ENCODE results near the gene KLRG1.

KLRG1 gene

DNA sequence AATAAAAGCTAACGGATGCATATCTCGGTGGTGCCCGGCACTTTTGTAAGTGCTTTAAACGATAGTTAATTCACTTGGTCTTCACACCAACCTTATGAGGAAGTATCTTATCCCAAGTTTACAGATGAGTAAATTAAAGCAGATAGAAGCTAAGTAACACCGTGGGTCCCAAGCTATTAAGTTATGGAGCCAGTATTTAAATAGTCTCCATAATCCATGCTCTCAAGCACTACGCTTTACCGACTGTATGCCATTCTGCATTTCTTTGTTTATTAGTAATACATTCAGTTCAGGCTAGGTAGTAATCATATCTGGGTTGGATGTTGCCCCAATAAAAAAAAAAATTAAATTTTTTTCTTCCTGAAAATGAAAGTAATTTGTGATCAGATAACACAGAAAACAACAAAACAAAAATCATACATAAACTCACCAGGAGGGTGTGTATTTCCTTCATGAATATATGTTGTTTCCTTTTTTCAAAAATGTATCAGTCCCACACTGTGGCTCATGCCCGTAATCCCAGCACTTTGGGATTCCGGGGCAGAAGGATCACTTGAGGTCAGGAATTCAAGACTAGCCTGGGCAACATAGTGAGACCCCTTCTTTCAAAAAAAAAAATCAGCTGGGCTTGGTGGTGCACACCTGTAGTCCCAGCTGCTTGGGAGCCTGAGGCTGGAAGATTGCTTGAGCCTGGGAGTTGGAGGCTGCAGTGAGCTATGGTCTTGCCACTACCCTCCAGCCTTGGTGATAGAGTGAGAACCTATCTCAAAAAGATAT, 38.5 kb upstream of the KLRG1 start:
- Histone ChIP-seq H3K9me3 (ENCODE audit: insufficient read depth, low read depth, low read length) (no peaks in the 10 kb centered on the region), H4K8ac (ENCODE audit: low read depth, low read length) (no peak overlapping the region), H3K23ac (ENCODE audit: low read length) (no peak overlapping the region), H2AK5ac (ENCODE audit: low read length) (no peak overlapping the region), H3K27ac (ENCODE audit: low read depth, low read length) (no peak overlapping the region), H2AFZ (ENCODE audit: insufficient read depth, low read length, poor library complexity) (no peak overlapping the region), H2BK12ac (ENCODE audit: low read length) (no peak overlapping the region), H3K14ac (ENCODE audit: low read length) (no peak overlapping the region), H3K79me1 (ENCODE audit: low read length) (peaks cover 9% of the 10 kb centered on the region), H2BK120ac (ENCODE audit: insufficient read depth, low read length, poor library complexity) (no peak overlapping the region), H3K4me3 (ENCODE audit: low read depth, low read length) (no peak overlapping the region), H3K9ac (ENCODE audit: low read length) (no peak overlapping the region), H3K4me1 (ENCODE audit: control insufficient read depth in 1 of 2, insufficient read depth in 2 of 2, low read length in 2 of 2) (peaks cover 2 to 4% of the 10 kb centered on the region in 2 experiments), H3K18ac (ENCODE audit: low read length) (no peak overlapping the region), H3K27me3 (ENCODE audit: insufficient read depth, low read length) (no peaks in the 10 kb centered on the region), H4K12ac (ENCODE audit: low read depth, low read length) (no peak overlapping the region), H2BK5ac (ENCODE audit: low read depth, low read length, poor library complexity) (no peak overlapping the region), H3K36me3 (ENCODE audit: control insufficient read depth in 1 of 2, insufficient read depth in 2 of 2, low read length in 2 of 2) (peaks cover 0 to 2% of the 10 kb centered on the region in 2 experiments), H3K4ac (ENCODE audit: low read depth, low read length) (no peak overlapping the region), H4K91ac (ENCODE audit: low read depth, low read length) (no peak overlapping the region), H3K79me2 (ENCODE audit: control insufficient read depth, insufficient read depth, low read length, poor library complexity) (peaks cover 7% of the 10 kb centered on the region), H3K4me2 (ENCODE audit: low read length) (peak overlapping the region; percentile 93)
- no CpG with 5 or more reads among the region's 9 CpGs for WGBS (ENCODE audit: extremely low coverage, insufficient coverage, insufficient read length)
- no peak for DNase-seq

DNA sequence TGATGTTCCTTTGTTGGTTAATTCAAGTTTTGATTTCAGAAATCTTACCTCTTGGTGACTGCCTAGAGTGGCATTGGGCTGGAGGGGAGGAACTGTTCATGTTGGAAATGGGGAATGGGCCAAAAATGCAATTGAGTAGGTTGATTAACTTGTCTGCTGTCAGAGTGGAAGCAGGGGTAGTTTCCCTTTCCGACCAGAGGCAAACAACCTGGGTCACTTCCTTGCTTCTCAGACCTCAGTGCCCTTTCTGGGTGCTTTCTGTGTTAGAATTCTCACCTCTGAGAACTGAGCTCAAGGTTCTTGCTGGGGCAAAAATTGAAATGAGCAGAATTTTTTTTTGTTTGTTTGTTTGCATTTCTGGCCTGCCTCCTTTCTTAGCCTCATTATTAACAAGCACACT, 37.6 kb upstream of the KLRG1 start:
- H3K4me1 ChIP-seq (ENCODE audit: control insufficient read depth in 1 of 2, insufficient read depth in 2 of 2, low read length in 2 of 2): peaks cover 2 to 4% of the 10 kb centered on the region in 2 experiments
- H3K36me3 ChIP-seq (ENCODE audit: control insufficient read depth in 1 of 2, insufficient read depth in 2 of 2, low read length in 2 of 2): no peaks in the 10 kb centered on the region
- no peak overlapping the region for H3K4me3 ChIP-seq (ENCODE audit: low read depth, low read length)
- no peak overlapping the region for H3K9ac ChIP-seq (ENCODE audit: low read length)
- H3K9me3 ChIP-seq (ENCODE audit: insufficient read depth, low read depth, low read length): peaks cover 3% of the 10 kb centered on the region
- H4K8ac ChIP-seq (ENCODE audit: low read depth, low read length): no peak overlapping the region
- no peak overlapping the region for H2AK5ac ChIP-seq (ENCODE audit: low read length)
- H3K14ac ChIP-seq (ENCODE audit: low read length): no peak overlapping the region
- no peak overlapping the region for H4K91ac ChIP-seq (ENCODE audit: low read depth, low read length)
- no peak overlapping the region for H3K4ac ChIP-seq (ENCODE audit: low read depth, low read length)
- no peak overlapping the region for H3K18ac ChIP-seq (ENCODE audit: low read length)
- no peak overlapping the region for H2BK5ac ChIP-seq (ENCODE audit: low read depth, low read length, poor library complexity)
- H3K79me1 ChIP-seq (ENCODE audit: low read length): peaks cover 9% of the 10 kb centered on the region
- peaks cover 7% of the 10 kb centered on the region for H3K79me2 ChIP-seq (ENCODE audit: control insufficient read depth, insufficient read depth, low read length, poor library complexity)
- H2BK12ac ChIP-seq (ENCODE audit: low read length): no peak overlapping the region
- no peaks in the 10 kb centered on the region for H3K27me3 ChIP-seq (ENCODE audit: insufficient read depth, low read length)
- no peak overlapping the region for H3K27ac ChIP-seq (ENCODE audit: low read depth, low read length)
- no peak overlapping the region for H3K23ac ChIP-seq (ENCODE audit: low read length)
- H2BK120ac ChIP-seq (ENCODE audit: insufficient read depth, low read length, poor library complexity): no peak overlapping the region
- H2AFZ ChIP-seq (ENCODE audit: insufficient read depth, low read length, poor library complexity): no peak overlapping the region
- no peak overlapping the region for H4K12ac ChIP-seq (ENCODE audit: low read depth, low read length)
- DNase-seq: no peak
- no CpG with 5 or more reads among the region's 1 CpG for WGBS (ENCODE audit: extremely low coverage, insufficient coverage, insufficient read length)
- no peak overlapping the region for H3K4me2 ChIP-seq (ENCODE audit: low read length)

DNA sequence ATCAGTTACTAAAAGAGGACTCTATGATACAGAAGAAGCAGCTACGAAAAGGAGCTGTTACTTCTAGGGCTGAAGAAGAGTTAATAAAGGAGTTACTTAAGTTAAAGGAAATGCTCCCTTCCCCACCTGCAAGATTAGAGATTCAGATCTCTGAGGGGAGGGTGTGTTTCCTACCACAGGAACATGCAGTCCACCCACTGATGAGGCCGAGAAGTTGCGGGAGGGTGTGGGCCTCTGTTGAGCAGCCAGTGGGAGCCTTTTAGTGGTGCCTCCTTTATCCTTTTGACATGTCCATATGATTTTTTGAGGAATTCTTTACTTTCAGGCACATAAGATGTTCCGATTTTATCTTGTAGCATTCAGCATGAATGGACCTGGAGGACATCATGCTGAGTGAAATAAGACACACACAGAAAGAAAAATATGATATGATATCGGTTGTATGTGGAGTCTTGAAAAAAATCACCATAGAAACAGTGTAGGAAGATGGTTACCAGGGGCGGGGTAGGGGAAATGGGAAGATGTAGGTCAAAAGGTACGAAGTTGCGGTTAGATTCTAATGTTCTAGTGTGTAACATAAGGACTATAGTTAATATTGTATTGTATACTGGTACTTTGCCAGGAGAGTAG, 35.5 kb upstream of the KLRG1 start:
- Histone ChIP-seq H4K8ac (ENCODE audit: low read depth, low read length) (no peak overlapping the region), H3K9ac (ENCODE audit: low read length) (no peak overlapping the region), H2BK12ac (ENCODE audit: low read length) (no peak overlapping the region), H3K79me2 (ENCODE audit: control insufficient read depth, insufficient read depth, low read length, poor library complexity) (peaks cover 6% of the 10 kb centered on the region), H2AFZ (ENCODE audit: insufficient read depth, low read length, poor library complexity) (no peak overlapping the region), H3K9me3 (ENCODE audit: insufficient read depth, low read depth, low read length) (peaks cover 3% of the 10 kb centered on the region), H3K36me3 (ENCODE audit: control insufficient read depth in 1 of 2, insufficient read depth in 2 of 2, low read length in 2 of 2) (no peaks in the 10 kb centered on the region), H3K4me2 (ENCODE audit: low read length) (no peak overlapping the region), H4K91ac (ENCODE audit: low read depth, low read length) (no peak overlapping the region), H3K27me3 (ENCODE audit: insufficient read depth, low read length) (no peaks in the 10 kb centered on the region), H3K23ac (ENCODE audit: low read length) (no peak overlapping the region), H3K4me3 (ENCODE audit: low read depth, low read length) (no peak overlapping the region), H4K12ac (ENCODE audit: low read depth, low read length) (no peak overlapping the region), H3K4me1 (ENCODE audit: control insufficient read depth in 1 of 2, insufficient read depth in 2 of 2, low read length in 2 of 2) (peaks cover 0 to under 1% of the 10 kb centered on the region in 2 experiments), H3K79me1 (ENCODE audit: low read length) (peaks cover 9% of the 10 kb centered on the region), H3K4ac (ENCODE audit: low read depth, low read length) (no peak overlapping the region), H3K18ac (ENCODE audit: low read length) (no peak overlapping the region), H2BK120ac (ENCODE audit: insufficient read depth, low read length, poor library complexity) (no peak overlapping the region), H3K14ac (ENCODE audit: low read length) (no peak overlapping the region), H2AK5ac (ENCODE audit: low read length) (no peak overlapping the region), H3K27ac (ENCODE audit: low read depth, low read length) (no peak overlapping the region), H2BK5ac (ENCODE audit: low read depth, low read length, poor library complexity) (no peak overlapping the region)
- no peak for DNase-seq
- WGBS (ENCODE audit: extremely low coverage, insufficient coverage, insufficient read length): no CpG with 5 or more reads among the region's 8 CpGs

DNA sequence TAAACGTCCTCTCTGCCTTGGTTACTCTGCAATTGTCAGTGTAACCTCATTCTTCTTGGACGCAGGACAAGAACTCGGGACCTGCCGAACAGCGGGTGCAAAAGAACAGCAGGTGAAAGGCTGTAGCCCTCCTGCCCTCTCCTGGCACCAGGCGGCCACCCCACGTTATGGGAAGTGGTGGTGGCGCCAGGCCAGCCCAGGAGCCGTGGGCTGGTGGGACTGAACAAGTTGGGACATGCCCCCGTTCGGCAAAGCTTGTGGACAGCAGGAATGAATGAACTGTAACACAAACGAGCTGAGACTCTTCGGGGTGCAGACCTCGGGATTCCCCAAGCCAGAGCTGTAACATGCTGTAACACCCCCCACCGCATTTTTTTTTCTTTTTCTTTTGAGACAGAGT, 33.3 kb upstream of the KLRG1 start:
- Histone ChIP-seq H2BK12ac (ENCODE audit: low read length) (no peak overlapping the region), H3K14ac (ENCODE audit: low read length) (no peak overlapping the region), H4K8ac (ENCODE audit: low read depth, low read length) (no peak overlapping the region), H3K9ac (ENCODE audit: low read length) (no peak overlapping the region), H3K4me3 (ENCODE audit: low read depth, low read length) (no peak overlapping the region), H3K18ac (ENCODE audit: low read length) (no peak overlapping the region), H3K79me1 (ENCODE audit: low read length) (no peaks in the 10 kb centered on the region), H3K4ac (ENCODE audit: low read depth, low read length) (no peak overlapping the region), H3K79me2 (ENCODE audit: control insufficient read depth, insufficient read depth, low read length, poor library complexity) (no peaks in the 10 kb centered on the region), H3K4me2 (ENCODE audit: low read length) (no peak overlapping the region), H4K91ac (ENCODE audit: low read depth, low read length) (peak overlapping the region; percentile 5), H3K4me1 (ENCODE audit: control insufficient read depth in 1 of 2, insufficient read depth in 2 of 2, low read length in 2 of 2) (no peaks in the 10 kb centered on the region), H2AFZ (ENCODE audit: insufficient read depth, low read length, poor library complexity) (no peak overlapping the region), H3K9me3 (ENCODE audit: insufficient read depth, low read depth, low read length) (peaks cover 3% of the 10 kb centered on the region), H2AK5ac (ENCODE audit: low read length) (no peak overlapping the region), H3K27ac (ENCODE audit: low read depth, low read length) (no peak overlapping the region), H3K27me3 (ENCODE audit: insufficient read depth, low read length) (no peaks in the 10 kb centered on the region), H2BK120ac (ENCODE audit: insufficient read depth, low read length, poor library complexity) (no peak overlapping the region), H3K23ac (ENCODE audit: low read length) (no peak overlapping the region), H4K12ac (ENCODE audit: low read depth, low read length) (peak overlapping the region; percentile 35), H3K36me3 (ENCODE audit: control insufficient read depth in 1 of 2, insufficient read depth in 2 of 2, low read length in 2 of 2) (no peaks in the 10 kb centered on the region), H2BK5ac (ENCODE audit: low read depth, low read length, poor library complexity) (no peak overlapping the region)
- no CpG with 5 or more reads among the region's 15 CpGs for WGBS (ENCODE audit: extremely low coverage, insufficient coverage, insufficient read length)
- DNase-seq: no peak

All from trophoblast cell (in vitro differentiated cells and primary cell).